Lower lobe of right lung (tissue), 2 donors: ENCODE measurements around the gene NFATC2. TPM values are rescaled to one million over a fixed set of nuclear protein-coding genes. Genes with fewer than 3 reads are reported as not detected.
A peak's percentile ranks its signal among the peaks of the same experiment; 100 is the strongest.

Source experiments
- ATAC-seq, 2 donors: fragments of 200-7000 bp; cut with Tn5 transposase; one replicate each; pipeline ENCODE4 v1.9.1; 2020 to 2022; ENCODE audit warnings: mild to moderate bottlenecking in 2 of 2, moderate library complexity in 2 of 2
- DNase-seq: peaks from one replicate; pipeline ENCODE4 v3.0.0-alpha.2; 2020
- H3K27ac ChIP-seq: fragments of 200-600 bp; one replicate; pipeline ENCODE4 v1.8.0; 2022
- H3K27me3 ChIP-seq: fragments of 200-600 bp; one replicate; pipeline ENCODE4 v1.8.0; 2022; ENCODE audit warnings: low read depth
- H3K36me3 ChIP-seq: fragments of 200-600 bp; one replicate; pipeline ENCODE4 v1.8.0; 2022; ENCODE audit warnings: mild to moderate bottlenecking
- H3K4me1 ChIP-seq: fragments of 200-600 bp; one replicate; pipeline ENCODE4 v1.8.0; 2022
- H3K4me3 ChIP-seq: fragments of 200-600 bp; one replicate; pipeline ENCODE4 v1.8.0; 2022; ENCODE audit warnings: mild to moderate bottlenecking
- H3K9me3 ChIP-seq: fragments of 200-600 bp; one replicate; pipeline ENCODE4 v1.8.0; 2022
- CTCF ChIP-seq: fragments of 200-600 bp; IDR thresholded peaks from one replicate; pipeline ENCODE4 v1.8.0; 2022; ENCODE audit warnings: antibody characterized with exemption, mild to moderate bottlenecking
- intact Hi-C: fragments of 100-400 bp; cut with DNase I; formaldehyde crosslinking; loops from one replicate; pipeline ENCODE4 v1.11.0; 2022
- total RNA-seq: library from RNA; stranded (reverse); fragmentation: NEBNext Ultra II Directional; extraction: Animal tissue kit (Norgen Biotek cat#: 25700); gene quantifications from one replicate; pipeline ENCODE4 v1.2.1, GENCODE V29; 2021
- donor health status: DM: no; HTN: yes; CAD: no; lungs with severe emphysema.

Gene NFATC2
- total RNA-seq, 1 donor from 2014 or later, result 6.6 TPM

GRCh38 chr20:51402201-51402600, 140.3 kb downstream of the NFATC2 start:
- DNase-seq, result no peak
- H3K4me1 ChIP-seq, result no peaks in the 10 kb centered on the region
- intact Hi-C loops, result no loop called here
- H3K27ac ChIP-seq, result no peak overlapping the region
- TF ChIP-seq CTCF, result no peak
- H3K9me3 ChIP-seq, result no peaks in the 10 kb centered on the region
- no peaks in the 10 kb centered on the region for H3K27me3 ChIP-seq
- no peak overlapping the region for H3K4me3 ChIP-seq
- peak in 1 of 2 donors; percentile 33 for ATAC-seq
- no peaks in the 10 kb centered on the region for H3K36me3 ChIP-seq

- TF ChIP-seq CTCF, result no peak
- Histone ChIP-seq H3K36me3 (no peaks in the 10 kb centered on the region), H3K9me3 (no peaks in the 10 kb centered on the region), H3K4me3 (no peak overlapping the region), H3K27me3 (no peaks in the 10 kb centered on the region), H3K4me1 (no peaks in the 10 kb centered on the region), H3K27ac (no peak overlapping the region)
- no peak for ATAC-seq
- no peak for DNase-seq
- intact Hi-C loops, result no loop called here
Measured at GRCh38 chr20:51401496-51401895, 141.0 kb downstream of the NFATC2 start.

GRCh38 chr20:51400051-51400926, 142.2 kb downstream of the NFATC2 start:
- Histone ChIP-seq H3K36me3 (no peaks in the 10 kb centered on the region), H3K9me3 (no peaks in the 10 kb centered on the region), H3K27ac (peak overlapping the region; percentile 49), H3K4me1 (no peaks in the 10 kb centered on the region), H3K27me3 (no peaks in the 10 kb centered on the region), H3K4me3 (no peak overlapping the region)
- ATAC-seq (peak; percentile 32 to 47), DNase-seq (no peak)
- no peak for TF ChIP-seq CTCF
- intact Hi-C loops, result no loop called here

GRCh38 chr20:51399006-51399890, 143.3 kb downstream of the NFATC2 start:
- no peaks in the 10 kb centered on the region for H3K9me3 ChIP-seq
- ATAC-seq, result no peak

More at GRCh38 chr20:51399006-51399890, 143.3 kb downstream of the NFATC2 start:
- H3K4me3 ChIP-seq, result no peak overlapping the region
- no peak for TF ChIP-seq CTCF
- H3K27ac ChIP-seq, result no peak overlapping the region
- no peaks in the 10 kb centered on the region for H3K27me3 ChIP-seq
- H3K36me3 ChIP-seq, result no peaks in the 10 kb centered on the region
- intact Hi-C loops, result no loop called here
- no peak for DNase-seq
- H3K4me1 ChIP-seq, result peaks cover under 1% of the 10 kb centered on the region
